NT2/D1 (cell line): ENCODE results near the gene DENND4B.
"Not testable (repeated sequence)": the region's sequence is repeated elsewhere in the genome, so short reads cannot be mapped to it uniquely, and the experiment has no call there.

Source experiments
- DNase-seq: peaks from one replicate; pipeline ENCODE4 v3.0.0-alpha.2; 2011; ENCODE audit warnings: low read depth, low spot score
- H3K27me3 ChIP-seq: 2 replicates; pipeline ENCODE4 v1.6.0; 2011; ENCODE audit warnings: mild to moderate bottlenecking; ENCODE audit not compliant: insufficient read length, insufficient read depth
- H3K36me3 ChIP-seq: 2 replicates; pipeline ENCODE4 v1.6.1; 2011; ENCODE audit warnings: mild to moderate bottlenecking, low read length, mixed read lengths; ENCODE audit not compliant: insufficient read depth, insufficient read length
- H3K4me1 ChIP-seq: 2 replicates; pipeline ENCODE4 v1.5.1; 2011; ENCODE audit not compliant: insufficient read depth, insufficient read length
- H3K4me3 ChIP-seq: 2 replicates; pipeline ENCODE4 v1.5.1; 2011; ENCODE audit warnings: low read depth; ENCODE audit not compliant: insufficient read length
- H3K9ac ChIP-seq: 2 replicates; pipeline ENCODE4 v1.6.0; 2011; ENCODE audit warnings: low read depth; ENCODE audit not compliant: insufficient read length
- H3K9me3 ChIP-seq: 2 replicates; pipeline ENCODE4 v1.5.1; 2011; ENCODE audit warnings: mild to moderate bottlenecking, low read length; ENCODE audit not compliant: insufficient read depth
- SUZ12 ChIP-seq: IDR thresholded peaks from 2 replicates; pipeline ENCODE4 v1.6.1; 2011; ENCODE audit not compliant: insufficient read length, insufficient read depth; ENCODE audit errors: extremely low read depth
- YY1 ChIP-seq: IDR thresholded peaks from 2 replicates; pipeline ENCODE4 v1.6.1; 2011; ENCODE audit not compliant: insufficient read length, insufficient read depth
- ZNF274 ChIP-seq: IDR thresholded peaks from 2 replicates; pipeline ENCODE4 v1.6.1; 2011; ENCODE audit warnings: mild to moderate bottlenecking, low read depth, low read length

DENND4B gene

GRCh38 chr1:153903841-153904455 lies 42.6 kb downstream of the DENND4B start:
- peaks cover 22% of the 10 kb centered on the region for H3K36me3 ChIP-seq
- no peak overlapping the region for H3K9ac ChIP-seq

GRCh38 chr1:153899509-153899908 lies 47.0 kb downstream of the DENND4B start:
- TF ChIP-seq SUZ12 (no peak), YY1 (no peak), ZNF274 (no peak)
- Histone ChIP-seq H3K36me3 (peaks cover 33% of the 10 kb centered on the region), H3K4me1 (no peaks in the 10 kb centered on the region), H3K9me3 (no peaks in the 10 kb centered on the region), H3K9ac (no peak overlapping the region), H3K4me3 (no peak overlapping the region), H3K27me3 (no peaks in the 10 kb centered on the region)
- no peak for DNase-seq

More at GRCh38 chr1:153903841-153904455, 42.6 kb downstream of the DENND4B start:
- no peaks in the 10 kb centered on the region for H3K4me1 ChIP-seq
- no peaks in the 10 kb centered on the region for H3K27me3 ChIP-seq
- no peak overlapping the region for H3K4me3 ChIP-seq
- no peak for DNase-seq
- no peaks in the 10 kb centered on the region for H3K9me3 ChIP-seq
- TF ChIP-seq YY1 (no peak), SUZ12 (no peak), ZNF274 (no peak)

- not testable (repeated sequence) for H3K4me3 ChIP-seq, H3K9ac ChIP-seq, H3K27me3 ChIP-seq, DNase-seq, H3K9me3 ChIP-seq, H3K4me1 ChIP-seq
- H3K36me3 ChIP-seq = peaks cover 42% of the 10 kb centered on the region
Observed at GRCh38 chr1:153895866-153896265, 50.7 kb downstream of the DENND4B start.

DNA sequence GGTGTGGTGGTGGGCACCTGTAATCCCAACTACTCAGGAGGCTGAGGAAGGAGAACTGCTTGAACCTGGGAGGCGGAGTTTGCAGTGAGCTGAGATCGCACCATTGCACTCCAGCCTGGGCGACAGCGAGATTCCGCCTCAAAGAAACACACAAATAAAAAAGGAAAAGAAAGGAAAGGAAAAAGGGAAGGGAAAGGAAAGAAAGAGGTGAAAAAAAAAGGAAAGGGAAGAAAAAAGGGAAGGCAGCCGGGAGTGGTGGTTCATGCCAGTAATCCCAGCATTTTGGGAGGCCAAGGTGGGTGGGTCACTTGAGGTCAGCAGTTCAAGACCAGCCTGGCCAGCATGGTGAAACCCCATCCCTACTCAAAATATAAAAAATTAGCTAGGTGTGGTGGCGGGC lies 55.5 kb downstream of the DENND4B start:
- DNase-seq, H3K27me3 ChIP-seq, H3K9me3 ChIP-seq, H3K4me1 ChIP-seq, H3K9ac ChIP-seq, H3K4me3 ChIP-seq: not testable (repeated sequence)
- H3K36me3 ChIP-seq = peaks cover 26% of the 10 kb centered on the region

DNA sequence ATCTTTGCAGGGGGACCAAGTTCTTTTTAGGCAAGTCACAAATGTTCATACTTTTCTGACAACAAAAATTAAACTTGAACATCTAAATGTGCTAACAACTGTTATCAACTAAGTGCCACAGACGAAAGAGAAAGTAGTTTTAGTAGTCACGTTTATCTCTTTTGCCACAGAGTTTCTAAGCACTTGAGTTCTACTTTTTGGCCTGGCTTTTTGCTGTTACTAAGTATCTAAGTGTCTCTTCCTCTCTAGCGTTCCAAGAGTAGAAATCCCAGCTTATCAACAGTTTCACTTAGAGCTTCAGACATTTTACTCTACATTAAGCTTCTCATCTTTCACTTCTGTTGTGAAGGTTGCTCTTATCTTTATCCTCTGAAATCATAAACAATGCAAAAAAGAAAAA lies 58.0 kb downstream of the DENND4B start:
- no peak overlapping the region for H3K9ac ChIP-seq
- no peaks in the 10 kb centered on the region for H3K4me1 ChIP-seq
- no peaks in the 10 kb centered on the region for H3K27me3 ChIP-seq
- TF ChIP-seq YY1 = no peak
- no peak for TF ChIP-seq SUZ12
- no peak for DNase-seq
- H3K9me3 ChIP-seq = no peaks in the 10 kb centered on the region
- no peak overlapping the region for H3K4me3 ChIP-seq
- H3K36me3 ChIP-seq = peaks cover 18% of the 10 kb centered on the region

- Histone ChIP-seq H3K36me3 (peaks cover 5% of the 10 kb centered on the region), H3K4me3 (no peak overlapping the region), H3K4me1 (no peaks in the 10 kb centered on the region)
Observed at GRCh38 chr1:153886127-153886526, 60.4 kb downstream of the DENND4B start.

GRCh38 chr1:153883223-153883622 lies 63.3 kb downstream of the DENND4B start:
- Histone ChIP-seq H3K36me3 (peaks cover under 1% of the 10 kb centered on the region), H3K27me3 (no peaks in the 10 kb centered on the region), H3K9ac (no peak overlapping the region), H3K9me3 (no peaks in the 10 kb centered on the region), H3K4me1 (no peaks in the 10 kb centered on the region), H3K4me3 (no peak overlapping the region)
- TF ChIP-seq ZNF274 = no peak
- TF ChIP-seq SUZ12 = no peak
- no peak for TF ChIP-seq YY1
- DNase-seq = no peak

More at GRCh38 chr1:153886127-153886526, 60.4 kb downstream of the DENND4B start:
- H3K9me3 ChIP-seq = no peaks in the 10 kb centered on the region
- H3K27me3 ChIP-seq = no peaks in the 10 kb centered on the region
- no peak for DNase-seq
- TF ChIP-seq ZNF274 (no peak), SUZ12 (no peak), YY1 (no peak)
- no peak overlapping the region for H3K9ac ChIP-seq

- H3K36me3 ChIP-seq = no peaks in the 10 kb centered on the region
- H3K9me3 ChIP-seq = no peaks in the 10 kb centered on the region
- H3K4me1 ChIP-seq = no peaks in the 10 kb centered on the region
- DNase-seq = no peak
- no peak overlapping the region for H3K9ac ChIP-seq
- H3K4me3 ChIP-seq = no peak overlapping the region
- TF ChIP-seq ZNF274 = no peak
- no peak for TF ChIP-seq SUZ12
- TF ChIP-seq YY1 = no peak
- H3K27me3 ChIP-seq = no peaks in the 10 kb centered on the region
Observed at GRCh38 chr1:153882296-153882912, 64.1 kb downstream of the DENND4B start.
